GM12874 (cell line): ENCODE data around the gene TNFSF10.

Experiments
- CTCF ChIP-seq: IDR thresholded peaks from 2 replicates; pipeline ENCODE4 v1.5.1; 2011; ENCODE audit warnings: low read depth, mild to moderate bottlenecking, control low read depth, low read length, moderate library complexity; ENCODE audit not compliant: insufficient read depth

The TNFSF10 gene

GRCh38 chr3:172475703-172476102 is 47.5 kb downstream of the TNFSF10 start:
- no peak for TF ChIP-seq CTCF

GRCh38 chr3:172471903-172472302 is 51.3 kb downstream of the TNFSF10 start:
- TF ChIP-seq CTCF = no peak

GRCh38 chr3:172470588-172470987 is 52.6 kb downstream of the TNFSF10 start:
- TF ChIP-seq CTCF = no peak

- TF ChIP-seq CTCF = no peak
Observed at GRCh38 chr3:172467170-172467824, 55.9 kb downstream of the TNFSF10 start.

GRCh38 chr3:172466553-172467130 is 56.6 kb downstream of the TNFSF10 start:
- no peak for TF ChIP-seq CTCF

- TF ChIP-seq CTCF = no peak
Observed at GRCh38 chr3:172465281-172465680, 57.9 kb downstream of the TNFSF10 start.

- no peak for TF ChIP-seq CTCF
Observed at GRCh38 chr3:172464306-172464705, 58.9 kb downstream of the TNFSF10 start.
